ENCODE results near the gene MAD1L1. TPM values are rescaled to one million over a fixed set of nuclear protein-coding genes. Genes with fewer than 3 reads are reported as not detected.

MAD1L1 gene
- total and polyA plus RNA-seq, 2 of the 4 experiments (the other 2 are of a cell fraction): 29.0 to 40.9 TPM

GRCh38 chr7:1966631-1967200 lies 266.0 kb downstream of the MAD1L1 start:
- no peak overlapping the region for H3K14ac ChIP-seq (replicated peaks; ENCODE audit: low read depth, low read length)
- in situ Hi-C loops (cut with MboI; ENCODE audit: low sequenced_read_pairs): no loop called here

More at GRCh38 chr7:1966631-1967200, 266.0 kb downstream of the MAD1L1 start:
- no peak overlapping the region for H2BK15ac ChIP-seq (ENCODE audit: low read depth, low read length)
- peaks cover 4% of the 10 kb centered on the region for H3K9me3 ChIP-seq (ENCODE audit: control insufficient read depth, insufficient read depth, low read length)
- no TSS peak for BruUV-seq (replicated peaks)
- H3K79me1 ChIP-seq (ENCODE audit: low read depth in 1 of 2, low read length in 2 of 2): peaks cover 0 to 10% of the 10 kb centered on the region in 2 experiments; a peak in 1 of 4 replicates
- ATAC-seq (ENCODE audit: low read depth) (no peak), DNase-seq (no peak)
- TF ChIP-seq RAD21 (IDR thresholded peaks at IDR 0.05; ENCODE audit: low read length): no peak
- TF ChIP-seq CEBPB (IDR thresholded peaks at IDR 0.05; ENCODE audit: low read depth, low read length): no peak
- TF ChIP-seq MAFK (IDR thresholded peaks at IDR 0.05; ENCODE audit: low read depth, low read length): no peak
- TF ChIP-seq SMC3 (IDR thresholded peaks at IDR 0.05; ENCODE audit: low read depth, low read length): no peak
- no peak for TF ChIP-seq MAZ (IDR thresholded peaks at IDR 0.05; ENCODE audit: borderline replicate concordance, low read depth, low read length)
- TF ChIP-seq, protein P1, sequence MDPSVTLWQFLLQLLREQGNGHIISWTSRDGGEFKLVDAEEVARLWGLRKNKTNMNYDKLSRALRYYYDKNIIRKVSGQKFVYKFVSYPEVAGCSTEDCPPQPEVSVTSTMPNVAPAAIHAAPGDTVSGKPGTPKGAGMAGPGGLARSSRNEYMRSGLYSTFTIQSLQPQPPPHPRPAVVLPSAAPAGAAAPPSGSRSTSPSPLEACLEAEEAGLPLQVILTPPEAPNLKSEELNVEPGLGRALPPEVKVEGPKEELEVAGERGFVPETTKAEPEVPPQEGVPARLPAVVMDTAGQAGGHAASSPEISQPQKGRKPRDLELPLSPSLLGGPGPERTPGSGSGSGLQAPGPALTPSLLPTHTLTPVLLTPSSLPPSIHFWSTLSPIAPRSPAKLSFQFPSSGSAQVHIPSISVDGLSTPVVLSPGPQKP (IDR thresholded peaks at IDR 0.05; ENCODE audit: borderline replicate concordance, low read depth, low read length): no peak
- no peak for TF ChIP-seq RCOR1 (IDR thresholded peaks at IDR 0.05; ENCODE audit: insufficient replicate concordance, low read length)
- no peak for TF ChIP-seq RFX5 (IDR thresholded peaks at IDR 0.05; ENCODE audit: low read depth, low read length)
- no peak for TF ChIP-seq CHD1 (IDR thresholded peaks at IDR 0.05; ENCODE audit: low read depth, low read length)
- TF ChIP-seq, protein P2, sequence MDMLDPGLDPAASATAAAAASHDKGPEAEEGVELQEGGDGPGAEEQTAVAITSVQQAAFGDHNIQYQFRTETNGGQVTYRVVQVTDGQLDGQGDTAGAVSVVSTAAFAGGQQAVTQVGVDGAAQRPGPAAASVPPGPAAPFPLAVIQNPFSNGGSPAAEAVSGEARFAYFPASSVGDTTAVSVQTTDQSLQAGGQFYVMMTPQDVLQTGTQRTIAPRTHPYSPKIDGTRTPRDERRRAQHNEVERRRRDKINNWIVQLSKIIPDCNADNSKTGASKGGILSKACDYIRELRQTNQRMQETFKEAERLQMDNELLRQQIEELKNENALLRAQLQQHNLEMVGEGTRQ (IDR thresholded peaks at IDR 0.05; ENCODE audit: low read depth, low read length): no peak
- no peak for TF ChIP-seq FOS (IDR thresholded peaks at IDR 0.05; ENCODE audit: low read depth, low read length)
- TF ChIP-seq POLR2A (IDR thresholded peaks at IDR 0.05; ENCODE audit: low read depth, low read length): no peak
- no peak for TF ChIP-seq MXI1 (IDR thresholded peaks at IDR 0.05; ENCODE audit: borderline replicate concordance, low read depth, low read length)
- no peak for TF ChIP-seq NFE2L2 (IDR thresholded peaks at IDR 0.05; ENCODE audit: low read depth, low read length)
- TF ChIP-seq BHLHE40 (IDR thresholded peaks at IDR 0.05; ENCODE audit: low read depth, low read length): no peak
- TF ChIP-seq, protein P3, sequence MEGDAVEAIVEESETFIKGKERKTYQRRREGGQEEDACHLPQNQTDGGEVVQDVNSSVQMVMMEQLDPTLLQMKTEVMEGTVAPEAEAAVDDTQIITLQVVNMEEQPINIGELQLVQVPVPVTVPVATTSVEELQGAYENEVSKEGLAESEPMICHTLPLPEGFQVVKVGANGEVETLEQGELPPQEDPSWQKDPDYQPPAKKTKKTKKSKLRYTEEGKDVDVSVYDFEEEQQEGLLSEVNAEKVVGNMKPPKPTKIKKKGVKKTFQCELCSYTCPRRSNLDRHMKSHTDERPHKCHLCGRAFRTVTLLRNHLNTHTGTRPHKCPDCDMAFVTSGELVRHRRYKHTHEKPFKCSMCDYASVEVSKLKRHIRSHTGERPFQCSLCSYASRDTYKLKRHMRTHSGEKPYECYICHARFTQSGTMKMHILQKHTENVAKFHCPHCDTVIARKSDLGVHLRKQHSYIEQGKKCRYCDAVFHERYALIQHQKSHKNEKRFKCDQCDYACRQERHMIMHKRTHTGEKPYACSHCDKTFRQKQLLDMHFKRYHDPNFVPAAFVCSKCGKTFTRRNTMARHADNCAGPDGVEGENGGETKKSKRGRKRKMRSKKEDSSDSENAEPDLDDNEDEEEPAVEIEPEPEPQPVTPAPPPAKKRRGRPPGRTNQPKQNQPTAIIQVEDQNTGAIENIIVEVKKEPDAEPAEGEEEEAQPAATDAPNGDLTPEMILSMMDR (conservative IDR thresholded peaks at IDR 0.05; ENCODE audit: low read depth, low read length): no peak
- no peak overlapping the region for H4K5ac ChIP-seq (ENCODE audit: low read depth, low read length)
- CTCF ChIA-PET: no interaction called here
- H2BK5ac ChIP-seq (ENCODE audit: low read depth, low read length, poor library complexity, severe bottlenecking): no peak overlapping the region
- dilution Hi-C loops (cut with HindIII; ENCODE audit: low sequenced_read_pairs, unreplicated experiment) (no loop called here), intact Hi-C loops (cut with micrococcal nuclease) (no loop called here)
- H3K23ac ChIP-seq (ENCODE audit: low read depth, low read length): no peak overlapping the region
- no peak overlapping the region for H4K91ac ChIP-seq (ENCODE audit: insufficient read depth, low read depth, low read length)
- no peaks in the 10 kb centered on the region; the same call in 1 of the 2 replicates for H4K20me1 ChIP-seq (ENCODE audit: insufficient read depth, low read length)
- H2AK5ac ChIP-seq (ENCODE audit: low read depth, low read length): no peak overlapping the region
- peaks cover 4% of the 10 kb centered on the region; the same call in 1 of the 2 replicates for H3K9me1 ChIP-seq (ENCODE audit: insufficient read depth, low read length)
- H3K4me1 ChIP-seq (ENCODE audit: control insufficient read depth, insufficient read depth, low read length): no peaks in the 10 kb centered on the region
- 96% methylated on average over 20 of the region's 26 CpGs; no CpG with 5 or more reads in 1 of the 2 experiments for WGBS, 2 experiments (ENCODE audit: extremely low coverage in 2 of 2, insufficient read length in 1 of 2)
- no peak overlapping the region for H3K9ac ChIP-seq (ENCODE audit: low read depth, low read length)
- H3K4ac ChIP-seq (ENCODE audit: low read depth, low read length): no peak overlapping the region
- H3K56ac ChIP-seq (ENCODE audit: extremely low read depth, insufficient read depth, low read length): no peak overlapping the region
- no peak overlapping the region for H2AK9ac ChIP-seq (replicated peaks; ENCODE audit: low read depth, low read length, poor library complexity)
- no peak overlapping the region for H2BK20ac ChIP-seq (ENCODE audit: low read depth, low read length)
- H2BK120ac ChIP-seq (ENCODE audit: low read depth, low read length): no peak overlapping the region
- no peak overlapping the region for H3K4me3 ChIP-seq (ENCODE audit: insufficient read depth, low read depth, low read length)
- H3K36me3 ChIP-seq (ENCODE audit: control insufficient read depth, insufficient read depth, low read length): peaks cover 6% of the 10 kb centered on the region
- H2AFZ ChIP-seq (replicated peaks; ENCODE audit: low read length, poor library complexity): no peak overlapping the region
- H3K4me2 ChIP-seq (ENCODE audit: low read depth, low read length): no peak overlapping the region
- no peaks in the 10 kb centered on the region for H3K27me3 ChIP-seq (ENCODE audit: control insufficient read depth, insufficient read depth, low read length)
- no peak overlapping the region for H3K27ac ChIP-seq (ENCODE audit: insufficient read depth, low read length)
- H3K18ac ChIP-seq (ENCODE audit: low read depth, low read length): no peak overlapping the region
- no peak overlapping the region for H4K8ac ChIP-seq (ENCODE audit: low read depth in 2 of 2, low read length in 2 of 2)
- POLR2A ChIA-PET (ENCODE audit: unreplicated experiment): no interaction called here
